ENCODE data around the gene CCNL1. TPM values are rescaled to one million over a fixed set of nuclear protein-coding genes. Genes with fewer than 3 reads are reported as not detected.
A peak's percentile ranks its signal among the peaks of the same experiment; 100 is the strongest.

CCNL1 gene
- total and polyA plus RNA-seq, 2 of the 8 experiments (the other 6 are each of a cell fraction or from before 2014, with no cell fraction given): 64.5 to 68.6 TPM

DNA sequence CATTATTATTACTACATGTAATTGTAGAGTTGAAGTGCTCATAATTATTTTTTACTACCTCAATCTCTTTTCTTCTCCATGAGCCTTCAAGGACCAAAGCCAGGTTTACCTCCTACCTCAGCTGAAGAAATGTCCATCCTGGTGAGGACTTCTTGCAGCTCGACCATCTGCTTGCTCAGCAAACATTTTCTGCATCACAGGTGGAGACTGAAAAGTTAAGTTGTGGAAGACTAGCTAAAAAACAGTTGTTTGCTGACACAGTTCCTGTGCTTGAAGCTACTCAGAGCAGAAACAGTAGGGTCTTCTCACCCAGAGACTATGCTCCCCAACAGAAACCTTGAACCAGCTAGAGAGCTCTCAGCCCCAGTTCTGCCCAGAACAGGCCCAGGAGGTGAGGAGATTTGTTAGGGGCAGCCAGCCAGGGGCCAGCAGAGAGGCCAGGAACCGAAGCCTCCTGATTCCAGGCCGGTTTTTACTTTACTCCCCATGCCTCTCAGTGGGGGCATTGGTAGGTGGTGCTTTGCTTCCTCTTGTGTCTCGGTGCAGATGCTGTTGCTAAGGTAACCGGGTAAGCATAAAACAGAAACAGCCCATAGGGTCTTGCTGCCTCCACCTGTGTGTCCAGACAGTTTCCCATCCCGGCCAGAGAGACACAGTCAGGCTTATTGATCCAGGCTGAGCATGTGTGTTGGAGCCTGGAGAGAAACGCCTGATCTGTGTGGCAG, 54.9 kb downstream of the CCNL1 start:
- no peaks in the 10 kb centered on the region for H3K27me3 ChIP-seq (replicated peaks in 1 of 4; ENCODE audit: control insufficient read depth in 3 of 4, extremely low read depth in 1 of 4, insufficient read depth in 3 of 4, low read length in 3 of 4)
- H3K27ac ChIP-seq (ENCODE audit: low read depth, low read length): no peak overlapping the region
- no peak overlapping the region for H3K23ac ChIP-seq (ENCODE audit: insufficient read length)
- H2AFZ ChIP-seq (ENCODE audit: low read length): peak overlapping the region; percentile 73
- H2BK120ac ChIP-seq (replicated peaks; ENCODE audit: low read depth, low read length): no peak overlapping the region
- no peaks in the 10 kb centered on the region for H4K20me1 ChIP-seq (replicated peaks in 1 of 2; ENCODE audit: control insufficient read depth in 1 of 2, insufficient read depth in 2 of 2, low read length in 2 of 2)
- POLR2A ChIA-PET (ENCODE audit: partially characterized antibody): interaction anchor here (1.1 kb wide), 1 partner anchor 18 kb away, joined by 4 read pairs; no protein-coding TSS in a partner anchor
- no peaks in the 10 kb centered on the region for H3K79me2 ChIP-seq (ENCODE audit: control insufficient read depth in 1 of 2, insufficient read depth in 2 of 2, low read length in 2 of 2)
- no peak overlapping the region for H4K91ac ChIP-seq (replicated peaks; ENCODE audit: insufficient read length, low read length)
- H2BK5ac ChIP-seq (ENCODE audit: low read depth, low read length): no peak overlapping the region
- no peak overlapping the region for H2BK15ac ChIP-seq (ENCODE audit: low read length)
- no peaks in the 10 kb centered on the region for H3K23me2 ChIP-seq (ENCODE audit: low read depth, low read length)
- H3K9ac ChIP-seq (replicated peaks in 1 of 4; ENCODE audit: extremely low read depth in 1 of 4, low read depth in 3 of 4, low read length in 3 of 4): no peak overlapping the region
- H3K14ac ChIP-seq (ENCODE audit: insufficient read length): no peak overlapping the region
- no peak overlapping the region for H4K5ac ChIP-seq (ENCODE audit: insufficient read length, low read depth, low read length)
- H3K36me3 ChIP-seq (ENCODE audit: control insufficient read depth in 2 of 4, insufficient read depth in 4 of 4, low read length in 3 of 4): no peaks in the 10 kb centered on the region
- H3K4me3 ChIP-seq (ENCODE audit: extremely low read depth in 1 of 4, insufficient read depth in 2 of 4, low read depth in 3 of 4, low read length in 4 of 4): no peak overlapping the region
- no peak overlapping the region for H3K56ac ChIP-seq (replicated peaks; ENCODE audit: insufficient read length, low read depth, low read length)
- H3K79me1 ChIP-seq (ENCODE audit: low read depth, low read length): no peaks in the 10 kb centered on the region; the same call in 1 of the 2 replicates
- DNase-seq (ENCODE audit: low read depth in 1 of 2, low spot score in 2 of 2) (peak in 1 of 2 experiments; percentile 69), FAIRE-seq (no peak)
- H3K18ac ChIP-seq (ENCODE audit: extremely low read depth, low read length): peak overlapping the region; percentile 62; the same call in 1 of the 2 replicates
- H2BK12ac ChIP-seq (ENCODE audit: low read depth, low read length): no peak overlapping the region
- 42% methylated on average over 7 of the region's 7 CpGs; no CpG with 5 or more reads in 1 of the 2 experiments for WGBS, 2 experiments (ENCODE audit: extremely low coverage in 1 of 2, insufficient coverage in 1 of 2, insufficient read length in 1 of 2, insufficient replicate concordance in 2 of 2, low coverage in 1 of 2, low lambda C conversion rate in 2 of 2, missing lambda C conversion rate in 1 of 2)
- CTCF ChIA-PET (ENCODE audit: partially characterized antibody): interaction anchor here (0.6 to 56.4 kb wide), 6 partner anchors 16 to 1061 kb away, joined by 3 to 1014 read pairs (median 4); no protein-coding TSS in a partner anchor
- H3K4ac ChIP-seq (replicated peaks; ENCODE audit: insufficient read length, low read depth, low read length): no peak overlapping the region
- no peak overlapping the region; a peak in 1 of 4 replicates for H3K4me2 ChIP-seq (ENCODE audit: insufficient read depth in 1 of 2, low read depth in 2 of 2, low read length in 2 of 2)
- no peak overlapping the region for H4K8ac ChIP-seq (ENCODE audit: extremely low read depth, insufficient read depth, low read length)
- no peaks in the 10 kb centered on the region for H3K9me3 ChIP-seq (ENCODE audit: insufficient read depth in 2 of 2, low read depth in 1 of 2, low read length in 1 of 2)
- no peak overlapping the region for H2BK20ac ChIP-seq (ENCODE audit: low read length)
- H3K4me1 ChIP-seq (replicated peaks in 1 of 4; ENCODE audit: control insufficient read depth in 3 of 4, insufficient read depth in 4 of 4, low read length in 3 of 4): peaks cover 0 to 9% (median 4%) of the 10 kb centered on the region in 4 experiments; a peak in 4 of 7 replicates
- H2AK5ac ChIP-seq (ENCODE audit: low read depth, low read length): no peak overlapping the region
- TF ChIP-seq MAX (IDR thresholded peaks at IDR 0.05): peak; percentile 35; the same call in 1 of the 2 replicates
- TF ChIP-seq EZH2 (IDR thresholded peaks at IDR 0.05; ENCODE audit: low read depth, low read length, severe bottlenecking): no peak
- no peak; the same call in 1 of the 2 replicates for TF ChIP-seq GABPA (IDR thresholded peaks at IDR 0.05; ENCODE audit: borderline replicate concordance, insufficient read depth, low read length)
- 0 out of 2 replicates have a peak, but pooled peaks have one; percentile 27 for TF ChIP-seq RFX5 (IDR thresholded peaks at IDR 0.05; ENCODE audit: borderline replicate concordance, low read depth, low read length)
- no peak for TF ChIP-seq KDM5A (IDR thresholded peaks at IDR 0.05; ENCODE audit: low read length)
- no peak for TF ChIP-seq CEBPB (IDR thresholded peaks at IDR 0.05; ENCODE audit: low read depth, low read length)
- 0 out of 2 replicates have a peak, but pooled peaks have one; percentile 29 for TF ChIP-seq CREB1 (IDR thresholded peaks at IDR 0.05)
- TF ChIP-seq TAF1 (IDR thresholded peaks at IDR 0.05; ENCODE audit: low read depth, low read length): 0 out of 2 replicates have a peak, but pooled peaks have one; percentile 50
- 0 out of 3 replicates have a peak, but pooled peaks of 1 of the 2 experiments have one; percentile 57 for TF ChIP-seq POLR2A (IDR thresholded peaks at IDR 0.05; ENCODE audit: control extremely low read depth in 1 of 2, low read depth in 2 of 2, low read length in 2 of 2)
- TF ChIP-seq KDM4A (IDR thresholded peaks at IDR 0.05; ENCODE audit: low read depth, low read length, severe bottlenecking): no peak
- TF ChIP-seq YY1 (IDR thresholded peaks at IDR 0.05; ENCODE audit: low read depth, low read length): 0 out of 2 replicates have a peak, but pooled peaks have one; percentile 62
- peak; percentile 76; the same call in 1 of the 2 replicates for TF ChIP-seq TCF12 (IDR thresholded peaks at IDR 0.05; ENCODE audit: low read depth, low read length)
- no peak for TF ChIP-seq NRF1 (IDR thresholded peaks at IDR 0.05; ENCODE audit: low read depth, low read length)
